IMR-90 (cell line): ENCODE results near the gene GCNT2.

Source experiments
- BHLHE40 ChIP-seq: fragments of 150-350 bp; IDR thresholded peaks from 2 replicates; pipeline ENCODE4 v1.6.1; 2016; ENCODE audit warnings: mild to moderate bottlenecking, low read depth, low read length
- CEBPB ChIP-seq: IDR thresholded peaks from 2 replicates; pipeline ENCODE4 v1.6.1; 2012; ENCODE audit warnings: low read depth, low read length, improper control_type of control experiment
- CHD1 ChIP-seq: IDR thresholded peaks from 2 replicates; pipeline ENCODE4 v1.6.1; 2012; ENCODE audit warnings: low read depth, low read length, improper control_type of control experiment
- CTCF ChIP-seq: conservative IDR thresholded peaks from 2 replicates; pipeline ENCODE4 v1.5.1; 2012; ENCODE audit warnings: mild to moderate bottlenecking, low read depth, low read length, improper control_type of control experiment
- FOS ChIP-seq: fragments of 150-350 bp; IDR thresholded peaks from 2 replicates; pipeline ENCODE4 v1.6.1; 2016; ENCODE audit warnings: low read depth, low read length
- MAZ ChIP-seq: IDR thresholded peaks from 2 replicates; pipeline ENCODE4 v1.6.1; 2012; ENCODE audit warnings: low read depth, mild to moderate bottlenecking, low read length, improper control_type of control experiment, moderate library complexity, borderline replicate concordance
- NFE2L2 ChIP-seq: fragments of 150-350 bp; IDR thresholded peaks from 2 replicates; pipeline ENCODE4 v1.6.1; 2016; ENCODE audit warnings: low read depth, mild to moderate bottlenecking, low read length
- POLR2A ChIP-seq: IDR thresholded peaks from 2 replicates; pipeline ENCODE4 v1.6.1; 2012; ENCODE audit warnings: mild to moderate bottlenecking, low read depth, low read length
- RAD21 ChIP-seq: IDR thresholded peaks from 2 replicates; pipeline ENCODE4 v1.6.1; 2012; ENCODE audit warnings: low read length, improper control_type of control experiment
- RFX5 ChIP-seq: IDR thresholded peaks from 2 replicates; pipeline ENCODE4 v1.8.0; 2012; ENCODE audit warnings: low read depth, mild to moderate bottlenecking, low read length, moderate library complexity
- SMC3 ChIP-seq: fragments of 150-350 bp; IDR thresholded peaks from 2 replicates; pipeline ENCODE4 v1.6.1; 2016; ENCODE audit warnings: low read depth, mild to moderate bottlenecking, antibody characterized with exemption, low read length, moderate library complexity

DNA sequence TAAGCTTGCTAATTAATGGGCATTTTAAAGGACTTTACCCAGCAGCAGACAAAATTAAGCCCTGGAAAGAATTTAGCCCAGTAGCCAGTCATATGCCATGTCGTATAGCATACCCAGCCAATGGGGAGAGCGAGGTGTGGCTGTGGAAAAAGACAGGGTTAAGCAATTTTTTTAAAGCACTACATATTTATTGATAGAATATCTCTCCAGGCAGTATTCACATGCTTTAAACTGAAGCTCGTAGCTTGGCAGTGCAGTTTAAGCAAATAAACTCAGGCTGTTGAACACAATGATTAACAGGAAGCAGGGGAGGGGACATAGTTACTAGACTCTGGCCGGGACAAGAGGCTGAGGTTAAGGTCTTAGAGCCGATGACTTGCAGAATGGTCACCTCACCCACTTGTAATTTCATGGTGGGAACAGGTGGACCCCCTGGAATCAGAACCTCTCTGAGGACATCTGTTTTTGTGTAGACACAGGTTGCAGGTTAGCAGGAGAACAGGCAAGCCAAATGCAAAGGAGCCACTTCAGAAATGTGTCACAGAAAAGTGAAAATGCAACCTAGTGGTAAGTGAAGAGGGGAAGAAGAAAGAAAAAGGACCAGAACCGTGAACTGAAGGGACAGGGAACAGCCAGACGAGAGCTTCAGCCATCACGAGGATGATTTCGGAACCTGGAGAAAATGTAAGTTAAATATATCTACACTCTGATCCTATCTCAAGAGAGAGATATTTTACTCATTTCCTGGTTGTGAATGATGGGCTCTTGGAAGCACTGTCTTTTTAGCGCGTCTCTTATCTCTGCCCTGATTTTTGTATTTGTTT, 7.2 kb downstream of the GCNT2 start:
- TF ChIP-seq CTCF, result no peak
- no peak for TF ChIP-seq SMC3
- TF ChIP-seq MAZ, result no peak
- TF ChIP-seq NFE2L2, result 0 out of 2 replicates have a peak, but pooled peaks have one; percentile 10
- TF ChIP-seq RAD21, result no peak
- no peak for TF ChIP-seq POLR2A
- TF ChIP-seq FOS, result no peak
- no peak for TF ChIP-seq CHD1
- peak; percentile 3; the same call in 1 of the 2 replicates for TF ChIP-seq CEBPB
- TF ChIP-seq RFX5, result no peak
- TF ChIP-seq BHLHE40, result no peak
